HepG2 (cell line): ENCODE results near the gene VAT1L. TPM values are rescaled to one million over a fixed set of nuclear protein-coding genes. Genes with fewer than 3 reads are reported as not detected.
A peak's percentile ranks its signal among the peaks of the same experiment; 100 is the strongest.

ENCODE experiments used
- DMAP1 ChIP-seq: IDR thresholded peaks from 2 replicates; pipeline ENCODE4 v1.6.1; 2016
- FOXA3 ChIP-seq: IDR thresholded peaks from 2 replicates; pipeline ENCODE4 v1.6.1; 2016; ENCODE audit warnings: missing genetic modification reagents, missing compliant biosample characterization
- FOXM1 ChIP-seq: sonication (generic); formaldehyde crosslinking; IDR thresholded peaks from 2 replicates; pipeline ENCODE4 v1.5.0; 2020; ENCODE audit warnings: missing genetic modification reagents
- NR1H2 ChIP-seq: sonication (generic); formaldehyde crosslinking; IDR thresholded peaks from 2 replicates; pipeline ENCODE4 v1.8.1; 2022; ENCODE audit warnings: low read depth, missing genetic modification reagents, borderline replicate concordance
- PITX1 ChIP-seq: sonication (generic); formaldehyde crosslinking; IDR thresholded peaks from 2 replicates; pipeline ENCODE4 v1.5.1; 2020; ENCODE audit warnings: mild to moderate bottlenecking, missing genetic modification reagents
- SAFB2 ChIP-seq: sonication (generic); formaldehyde crosslinking; IDR thresholded peaks from 2 replicates; pipeline ENCODE4 v1.5.1; 2020; ENCODE audit warnings: missing genetic modification reagents, low read depth, mild to moderate bottlenecking, borderline replicate concordance
- SALL2 ChIP-seq: sonication (generic); formaldehyde crosslinking; IDR thresholded peaks from 2 replicates; pipeline ENCODE4 v1.8.1; 2023; ENCODE audit warnings: mild to moderate bottlenecking, missing genetic modification reagents, inconsistent platforms
- ZNF205 ChIP-seq: IDR thresholded peaks from 2 replicates; pipeline ENCODE4 v1.6.1; 2018; ENCODE audit warnings: missing biosample characterization, missing genetic modification reagents
- ZNF337 ChIP-seq: sonication (generic); formaldehyde crosslinking; IDR thresholded peaks from 2 replicates; pipeline ENCODE4 v1.5.1; 2020; ENCODE audit warnings: missing genetic modification reagents, low read depth, mild to moderate bottlenecking, borderline replicate concordance
- ZNF816 ChIP-seq: sonication (generic); formaldehyde crosslinking; IDR thresholded peaks from 2 replicates; pipeline ENCODE4 v1.8.0; 2022; ENCODE audit warnings: missing genetic modification reagents, mild to moderate bottlenecking, borderline replicate concordance
- ZNF841 ChIP-seq: sonication (generic); formaldehyde crosslinking; IDR thresholded peaks from 2 replicates; pipeline ENCODE4 v1.8.1; 2023; ENCODE audit warnings: missing genetic modification reagents, borderline replicate concordance
- polyA plus RNA-seq, 8 experiments: library from polyadenylated mRNA; depleted of rRNA in 3 of 8; stranded (reverse) in 7 of 8; unstranded in 1 of 8; fragments of >200 nt; fragmentation: Illumina TruSeq in 4 of 8; extraction: Trizol in 4 of 8; gene quantifications; 2 replicates each; pipeline versions ENCODE4 v1.2.1 to v1.2.3, GENCODE V29; 2011 to 2016; ENCODE audit warnings: low read depth in 4 of 8, missing spikeins in 1 of 8, mixed read lengths in 1 of 8; ENCODE audit not compliant: insufficient read depth in 1 of 8
- total RNA-seq, 5 experiments: library from RNA; depleted of rRNA; stranded (reverse); fragments of >200 nt; fragmentation: Illumina TruSeq; extraction: Trizol; gene quantifications; 2 replicates each; pipeline ENCODE4 v1.2.3, GENCODE V29; 2016; ENCODE audit warnings: low read depth in 1 of 5
- TF ChIP-seq, protein P1 (sequence below): sonication (generic); formaldehyde crosslinking; IDR thresholded peaks from 2 replicates; pipeline ENCODE4 v1.4.0; 2020; ENCODE audit warnings: missing genetic modification reagents
- TF ChIP-seq, protein P2 (sequence below): sonication (generic); formaldehyde crosslinking; IDR thresholded peaks from 2 replicates; pipeline ENCODE4 v1.4.0; 2020; ENCODE audit warnings: missing genetic modification reagents, borderline replicate concordance
- TF ChIP-seq, protein P3 (sequence below): IDR thresholded peaks from 2 replicates; pipeline ENCODE4 v1.6.1; 2012; ENCODE audit warnings: low read depth, low read length, improper control_type of control experiment

The VAT1L gene
- total and polyA plus RNA-seq, 2 of the 13 experiments (the other 11 are each of a cell fraction or from before 2014, with no cell fraction given) = not detected

DNA sequence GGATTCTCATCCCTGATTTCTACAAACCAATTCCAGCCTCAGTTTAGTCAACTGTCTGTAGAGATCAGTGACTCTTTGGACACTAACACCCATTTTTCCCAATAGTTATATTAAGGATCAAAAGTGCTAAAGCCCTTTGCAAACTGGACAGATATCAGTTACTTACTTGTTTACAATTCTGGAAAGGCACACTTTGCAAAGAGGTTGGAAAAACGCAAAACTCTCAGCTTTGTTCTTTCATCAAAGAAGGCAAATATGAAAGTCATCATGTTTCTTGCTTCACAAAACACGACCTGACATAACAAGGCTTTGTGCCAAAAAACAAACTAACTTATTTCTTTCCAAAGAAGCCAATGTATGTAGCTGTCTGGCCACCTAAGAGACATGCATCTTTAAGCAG lies 26.1 kb upstream of the VAT1L start (continued):
- TF ChIP-seq, protein P1, sequence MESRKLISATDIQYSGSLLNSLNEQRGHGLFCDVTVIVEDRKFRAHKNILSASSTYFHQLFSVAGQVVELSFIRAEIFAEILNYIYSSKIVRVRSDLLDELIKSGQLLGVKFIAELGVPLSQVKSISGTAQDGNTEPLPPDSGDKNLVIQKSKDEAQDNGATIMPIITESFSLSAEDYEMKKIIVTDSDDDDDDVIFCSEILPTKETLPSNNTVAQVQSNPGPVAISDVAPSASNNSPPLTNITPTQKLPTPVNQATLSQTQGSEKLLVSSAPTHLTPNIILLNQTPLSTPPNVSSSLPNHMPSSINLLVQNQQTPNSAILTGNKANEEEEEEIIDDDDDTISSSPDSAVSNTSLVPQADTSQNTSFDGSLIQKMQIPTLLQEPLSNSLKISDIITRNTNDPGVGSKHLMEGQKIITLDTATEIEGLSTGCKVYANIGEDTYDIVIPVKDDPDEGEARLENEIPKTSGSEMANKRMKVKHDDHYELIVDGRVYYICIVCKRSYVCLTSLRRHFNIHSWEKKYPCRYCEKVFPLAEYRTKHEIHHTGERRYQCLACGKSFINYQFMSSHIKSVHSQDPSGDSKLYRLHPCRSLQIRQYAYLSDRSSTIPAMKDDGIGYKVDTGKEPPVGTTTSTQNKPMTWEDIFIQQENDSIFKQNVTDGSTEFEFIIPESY = no peak
- TF ChIP-seq ZNF841 (CRISPR knock-in tag) (no peak), FOXA3 (CRISPR knock-in tag) (peak; percentile 56; the same call in 1 of the 2 replicates), FOXM1 (CRISPR knock-in tag) (no peak), SAFB2 (CRISPR knock-in tag) (no peak), NR1H2 (CRISPR knock-in tag) (no peak), PITX1 (CRISPR knock-in tag) (0 out of 2 replicates have a peak, but pooled peaks have one; percentile 28), ZNF816 (CRISPR knock-in tag) (no peak), ZNF205 (no peak), SALL2 (CRISPR knock-in tag) (no peak), DMAP1 (CRISPR knock-in tag) (no peak), ZNF337 (CRISPR knock-in tag) (no peak)
- TF ChIP-seq, protein P2, sequence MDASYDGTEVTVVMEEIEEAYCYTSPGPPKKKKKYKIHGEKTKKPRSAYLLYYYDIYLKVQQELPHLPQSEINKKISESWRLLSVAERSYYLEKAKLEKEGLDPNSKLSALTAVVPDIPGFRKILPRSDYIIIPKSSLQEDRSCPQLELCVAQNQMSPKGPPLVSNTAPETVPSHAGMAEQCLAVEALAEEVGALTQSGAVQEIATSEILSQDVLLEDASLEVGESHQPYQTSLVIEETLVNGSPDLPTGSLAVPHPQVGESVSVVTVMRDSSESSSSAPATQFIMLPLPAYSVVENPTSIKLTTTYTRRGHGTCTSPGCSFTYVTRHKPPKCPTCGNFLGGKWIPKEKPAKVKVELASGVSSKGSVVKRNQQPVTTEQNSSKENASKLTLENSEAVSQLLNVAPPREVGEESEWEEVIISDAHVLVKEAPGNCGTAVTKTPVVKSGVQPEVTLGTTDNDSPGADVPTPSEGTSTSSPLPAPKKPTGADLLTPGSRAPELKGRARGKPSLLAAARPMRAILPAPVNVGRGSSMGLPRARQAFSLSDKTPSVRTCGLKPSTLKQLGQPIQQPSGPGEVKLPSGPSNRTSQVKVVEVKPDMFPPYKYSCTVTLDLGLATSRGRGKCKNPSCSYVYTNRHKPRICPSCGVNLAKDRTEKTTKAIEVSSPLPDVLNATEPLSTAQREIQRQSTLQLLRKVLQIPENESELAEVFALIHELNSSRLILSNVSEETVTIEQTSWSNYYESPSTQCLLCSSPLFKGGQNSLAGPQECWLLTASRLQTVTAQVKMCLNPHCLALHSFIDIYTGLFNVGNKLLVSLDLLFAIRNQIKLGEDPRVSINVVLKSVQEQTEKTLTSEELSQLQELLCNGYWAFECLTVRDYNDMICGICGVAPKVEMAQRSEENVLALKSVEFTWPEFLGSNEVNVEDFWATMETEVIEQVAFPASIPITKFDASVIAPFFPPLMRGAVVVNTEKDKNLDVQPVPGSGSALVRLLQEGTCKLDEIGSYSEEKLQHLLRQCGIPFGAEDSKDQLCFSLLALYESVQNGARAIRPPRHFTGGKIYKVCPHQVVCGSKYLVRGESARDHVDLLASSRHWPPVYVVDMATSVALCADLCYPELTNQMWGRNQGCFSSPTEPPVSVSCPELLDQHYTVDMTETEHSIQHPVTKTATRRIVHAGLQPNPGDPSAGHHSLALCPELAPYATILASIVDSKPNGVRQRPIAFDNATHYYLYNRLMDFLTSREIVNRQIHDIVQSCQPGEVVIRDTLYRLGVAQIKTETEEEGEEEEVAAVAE (CRISPR knock-in tag) = no peak
- TF ChIP-seq, protein P3, sequence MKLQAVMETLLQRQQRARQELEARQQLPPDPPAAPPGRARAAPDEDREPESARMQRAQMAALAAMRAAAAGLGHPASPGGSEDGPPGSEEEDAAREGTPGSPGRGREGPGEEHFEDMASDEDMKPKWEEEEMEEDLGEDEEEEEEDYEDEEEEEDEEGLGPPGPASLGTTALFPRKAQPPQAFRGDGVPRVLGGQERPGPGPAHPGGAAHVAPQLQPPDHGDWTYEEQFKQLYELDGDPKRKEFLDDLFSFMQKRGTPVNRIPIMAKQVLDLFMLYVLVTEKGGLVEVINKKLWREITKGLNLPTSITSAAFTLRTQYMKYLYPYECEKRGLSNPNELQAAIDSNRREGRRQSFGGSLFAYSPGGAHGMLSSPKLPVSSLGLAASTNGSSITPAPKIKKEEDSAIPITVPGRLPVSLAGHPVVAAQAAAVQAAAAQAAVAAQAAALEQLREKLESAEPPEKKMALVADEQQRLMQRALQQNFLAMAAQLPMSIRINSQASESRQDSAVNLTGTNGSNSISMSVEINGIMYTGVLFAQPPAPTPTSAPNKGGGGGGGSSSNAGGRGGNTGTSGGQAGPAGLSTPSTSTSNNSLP = peak; percentile 32; the same call in 1 of the 2 replicates
